GM12891 (cell line): ENCODE data around the gene RNF130.

ENCODE experiments used
- DNase-seq: peaks from one replicate; pipeline ENCODE4 v3.0.0; 2011; ENCODE audit warnings: low spot score; ENCODE audit not compliant: insufficient read length
- FAIRE-seq: peaks from 2 replicates; lab custom pipeline; 2011; peaks lifted over from hg19 to GRCh38; lab: Jason Lieb, UNC
- PAX5 ChIP-seq: IDR thresholded peaks from 2 replicates; pipeline ENCODE4 v1.6.1; 2011; ENCODE audit warnings: low read length, moderate library complexity, mild to moderate bottlenecking; ENCODE audit not compliant: insufficient read depth, severe bottlenecking
- POLR2A ChIP-seq: IDR thresholded peaks from 2 replicates; pipeline ENCODE4 v1.6.1; 2011; ENCODE audit warnings: low read depth, low read length, control low read depth
- POLR2AphosphoS5 ChIP-seq: IDR thresholded peaks from 2 replicates; pipeline ENCODE4 v1.6.1; 2011; ENCODE audit warnings: low read depth, low read length, control low read depth
- POU2F2 ChIP-seq: IDR thresholded peaks from 2 replicates; pipeline ENCODE4 v1.6.1; 2011; ENCODE audit warnings: low read depth, mild to moderate bottlenecking, control low read depth, low read length, moderate library complexity
- SPI1 ChIP-seq: IDR thresholded peaks from 2 replicates; pipeline ENCODE4 v1.6.1; 2011; ENCODE audit warnings: low read depth, low read length, control low read depth
- TAF1 ChIP-seq: IDR thresholded peaks from 2 replicates; pipeline ENCODE4 v1.6.1; 2011; ENCODE audit warnings: low read depth, low read length, control low read depth

RNF130 gene

GRCh38 chr5:180086816-180087399 is 15.3 kb upstream of the RNF130 start:
- TF ChIP-seq POU2F2 (no peak), POLR2A (no peak), TAF1 (no peak), SPI1 (no peak), POLR2AphosphoS5 (no peak), PAX5 (no peak)
- FAIRE-seq (no peak), DNase-seq (no peak)

- no peak for DNase-seq
- FAIRE-seq, result no peak
Observed at GRCh38 chr5:180085837-180086236, 14.3 kb upstream of the RNF130 start.

GRCh38 chr5:180084638-180085561 is 13.3 kb upstream of the RNF130 start:
- FAIRE-seq, result no peak
- no peak for TF ChIP-seq POLR2A
- TF ChIP-seq POU2F2, result no peak
- DNase-seq, result no peak

More at GRCh38 chr5:180085837-180086236, 14.3 kb upstream of the RNF130 start:
- TF ChIP-seq TAF1 (no peak), POLR2A (no peak), SPI1 (no peak), POLR2AphosphoS5 (no peak), PAX5 (no peak), POU2F2 (no peak)

DNA sequence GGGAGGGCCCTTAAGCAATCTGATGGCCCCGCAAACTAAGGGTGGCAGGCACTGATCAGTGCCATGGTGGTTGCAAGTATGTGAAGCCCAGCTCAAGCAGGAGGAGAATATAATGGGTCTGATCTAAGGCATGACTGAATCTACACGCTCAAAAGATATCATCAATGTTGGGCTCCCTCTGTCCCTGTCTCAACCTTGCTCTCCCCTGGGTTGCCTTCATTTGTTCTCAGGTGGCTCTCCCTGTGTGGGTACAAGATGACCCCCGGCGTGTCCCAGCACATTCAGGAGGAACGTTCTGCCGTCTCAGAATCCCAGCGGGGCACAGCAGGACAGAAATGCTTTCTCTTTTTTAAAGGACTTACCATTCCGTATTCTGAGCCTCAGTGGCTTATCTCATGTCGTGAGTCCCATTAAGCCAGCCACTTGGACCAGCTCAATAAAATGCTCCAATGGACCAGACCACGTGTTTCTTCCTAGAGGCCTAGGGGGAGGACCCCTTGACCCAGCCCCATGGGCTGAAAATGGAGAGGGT is 12.0 kb upstream of the RNF130 start:
- FAIRE-seq (no peak), DNase-seq (no peak)
- TF ChIP-seq SPI1 (no peak), POU2F2 (no peak), PAX5 (no peak), POLR2AphosphoS5 (no peak), POLR2A (no peak), TAF1 (no peak)

- TF ChIP-seq SPI1 (no peak), POLR2AphosphoS5 (no peak), POLR2A (no peak), POU2F2 (no peak), PAX5 (no peak), TAF1 (no peak)
- FAIRE-seq, result no peak
- DNase-seq, result no peak
Observed at GRCh38 chr5:180082633-180083420, 11.3 kb upstream of the RNF130 start.

DNA sequence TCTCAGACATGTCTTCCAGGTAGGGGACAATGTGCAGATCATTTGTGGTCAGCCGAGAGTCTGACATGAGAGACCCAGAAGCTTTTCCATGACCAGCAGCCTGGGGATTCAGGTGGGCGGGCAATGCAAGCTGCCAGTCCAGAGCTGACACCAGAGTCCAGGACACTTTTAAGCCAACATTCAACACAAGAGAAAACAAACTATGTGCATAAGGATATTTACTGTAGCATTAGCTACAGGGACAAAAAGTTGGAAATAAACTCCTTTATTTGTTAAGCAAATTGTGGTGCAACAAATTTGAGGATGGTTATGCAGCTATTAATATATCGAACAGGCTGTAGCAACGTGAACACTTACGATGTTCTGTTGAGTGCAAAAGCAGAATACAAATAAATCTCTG is 9.9 kb upstream of the RNF130 start:
- FAIRE-seq, result no peak
- TF ChIP-seq POLR2A (no peak), POU2F2 (no peak), POLR2AphosphoS5 (no peak), SPI1 (no peak), TAF1 (no peak), PAX5 (no peak)

DNA sequence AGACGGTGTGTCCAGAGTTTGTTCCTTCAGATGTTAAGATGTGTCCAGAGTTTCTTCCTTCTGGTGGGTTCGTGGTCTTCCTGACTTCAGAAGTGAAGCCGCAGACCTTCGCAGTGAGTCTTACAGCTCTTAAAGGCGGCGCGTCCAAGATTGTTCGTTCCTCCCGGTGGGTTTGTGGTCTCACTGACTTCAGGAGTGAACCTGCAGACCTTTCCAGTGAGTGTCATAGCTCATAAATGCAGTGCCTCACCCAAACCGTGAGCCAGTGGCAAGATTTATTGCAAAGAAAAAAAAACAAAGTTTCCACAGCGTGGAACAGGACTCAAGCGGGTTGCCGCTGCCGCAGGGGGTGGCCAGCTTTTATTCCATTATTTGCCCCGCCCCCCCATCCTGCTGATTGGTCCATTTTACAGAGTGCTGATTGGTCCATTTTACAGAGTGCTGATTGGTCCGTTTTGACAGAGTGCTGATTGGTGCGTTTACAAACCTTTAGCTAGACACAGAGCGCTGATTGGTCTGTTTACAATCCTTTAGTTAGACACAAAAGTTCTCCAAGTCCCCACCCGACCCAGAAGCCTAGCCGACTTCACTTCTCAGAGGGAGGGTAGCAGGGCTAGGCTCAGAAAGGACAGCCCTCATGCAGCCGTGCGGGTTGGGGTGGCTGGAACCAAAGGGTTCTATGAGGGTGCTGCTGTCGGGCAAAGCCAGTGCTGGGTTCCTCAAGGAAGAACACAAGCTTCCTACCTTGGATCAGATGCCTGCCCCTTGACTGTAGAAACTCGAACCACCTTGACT is 9.1 kb upstream of the RNF130 start:
- no peak for DNase-seq
- no peak for FAIRE-seq
- TF ChIP-seq POLR2A, result no peak
- TF ChIP-seq POU2F2, result no peak
- no peak for TF ChIP-seq TAF1
- TF ChIP-seq SPI1, result no peak
- no peak for TF ChIP-seq PAX5
- TF ChIP-seq POLR2AphosphoS5, result no peak

More for the DNA sequence above, 9.9 kb upstream of the RNF130 start:
- no peak for DNase-seq

DNA sequence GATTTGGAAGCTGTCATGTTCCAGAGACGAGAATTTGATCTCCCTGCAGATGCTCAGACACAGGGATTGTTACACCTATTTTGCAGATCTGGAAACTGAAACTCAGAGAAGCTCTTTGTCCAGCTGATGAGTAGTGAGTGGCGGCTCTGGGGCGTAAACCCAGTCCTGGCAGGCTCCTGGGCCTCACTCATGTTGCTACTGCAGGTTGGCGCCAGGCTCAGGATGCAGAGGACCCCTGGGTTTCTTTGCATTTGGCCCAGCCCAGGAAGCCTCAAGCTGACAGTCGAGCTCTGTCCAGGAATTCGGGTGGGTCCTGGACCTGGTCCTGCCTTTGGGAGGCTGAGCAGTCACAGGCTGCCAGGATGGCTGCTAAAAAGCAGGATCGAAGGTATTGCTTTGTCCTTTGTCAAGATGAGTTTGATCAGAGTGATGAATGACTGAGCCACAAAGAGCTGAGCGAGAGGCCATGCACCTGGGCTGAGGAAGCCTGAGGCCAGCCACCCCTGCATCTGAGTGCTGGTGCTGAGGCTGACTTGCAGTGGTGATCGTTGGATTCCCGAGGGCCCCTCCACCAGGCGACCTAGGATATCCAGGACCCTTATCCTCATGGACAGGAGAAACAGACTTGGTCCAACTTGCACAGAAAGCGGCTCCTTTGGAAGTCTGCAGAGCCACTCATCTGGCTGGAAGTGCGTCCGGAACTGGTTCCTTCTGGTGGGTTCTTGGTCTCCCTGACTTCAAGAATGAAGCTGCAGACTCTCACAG is 8.3 kb upstream of the RNF130 start:
- TF ChIP-seq TAF1 (no peak), SPI1 (no peak), POU2F2 (no peak), POLR2A (no peak), POLR2AphosphoS5 (no peak), PAX5 (no peak)
- FAIRE-seq, result no peak
- DNase-seq, result no peak
